Vagina (tissue), 2 donors: ENCODE results near the gene IFIT3. TPM values are rescaled to one million over a fixed set of nuclear protein-coding genes. Genes with fewer than 3 reads are reported as not detected.
"Not testable (repeated sequence)": the region's sequence is repeated elsewhere in the genome, so short reads cannot be mapped to it uniquely, and the experiment has no call there.

Experiments
- DNase-seq, 2 donors: peaks; one replicate each; pipeline ENCODE4 v3.0.0-alpha.2; 2017; ENCODE audit errors: extremely low spot score in 2 of 2
- H3K27ac ChIP-seq: fragments of 200-600 bp; sonication (generic); one replicate; pipeline ENCODE4 v1.5.1; 2019
- H3K27me3 ChIP-seq: fragments of 200-600 bp; sonication (generic); one replicate; pipeline ENCODE4 v1.5.1; 2019
- H3K36me3 ChIP-seq, 2 donors: fragments of 200-600 bp; sonication (generic); one replicate each; pipeline ENCODE4 v1.5.1; 2017 to 2019
- H3K4me1 ChIP-seq: fragments of 200-600 bp; sonication (generic); one replicate; pipeline ENCODE4 v1.5.1; 2019
- H3K4me3 ChIP-seq, 2 donors: fragments of 200-600 bp; sonication (generic); 1 replicate in 1 of 2; 2 replicates in 1 of 2; pipeline ENCODE4 v1.5.1; 2016 to 2019
- H3K9me3 ChIP-seq: fragments of 200-600 bp; sonication (generic); one replicate; pipeline ENCODE4 v1.5.1; 2019
- POLR2A ChIP-seq, 2 donors: fragments of 450-650 bp; IDR thresholded peaks; one replicate each; pipeline ENCODE4 v1.6.1; 2017; ENCODE audit warnings: antibody characterized with exemption in 2 of 2, mild to moderate bottlenecking in 2 of 2, moderate library complexity in 2 of 2
- POLR2AphosphoS5 ChIP-seq, 2 donors: sonication (generic); formaldehyde crosslinking; IDR thresholded peaks; one replicate each; pipeline ENCODE4 v1.9.0; 2017; ENCODE audit warnings: antibody characterized with exemption in 2 of 2, mild to moderate bottlenecking in 2 of 2, low read depth in 1 of 2; ENCODE audit not compliant: insufficient read depth in 1 of 2
- intact Hi-C: fragments of 100-400 bp; cut with DNase I; formaldehyde crosslinking; loops from one replicate; pipeline ENCODE4 v1.15.1; 2023
- total RNA-seq: library from RNA; depleted of rRNA; stranded (reverse); fragments of >200 nt; gene quantifications from one replicate; pipeline ENCODE4 v1.2.3, GENCODE V29; 2016
- TF ChIP-seq, protein P1 (sequence below), 3 experiments: fragments of 450-650 bp in 2 of 3; fragments of 200-600 bp in 1 of 3; sonication (generic) in 1 of 3; IDR thresholded peaks; one replicate each; pipeline ENCODE4 v1.5.1; 2017 to 2019; ENCODE audit warnings: antibody characterized with exemption in 3 of 3, mild to moderate bottlenecking in 2 of 3, moderate library complexity in 2 of 3

Gene IFIT3
- total RNA-seq, 1 donor from 2014 or later: 6.1 TPM

DNA sequence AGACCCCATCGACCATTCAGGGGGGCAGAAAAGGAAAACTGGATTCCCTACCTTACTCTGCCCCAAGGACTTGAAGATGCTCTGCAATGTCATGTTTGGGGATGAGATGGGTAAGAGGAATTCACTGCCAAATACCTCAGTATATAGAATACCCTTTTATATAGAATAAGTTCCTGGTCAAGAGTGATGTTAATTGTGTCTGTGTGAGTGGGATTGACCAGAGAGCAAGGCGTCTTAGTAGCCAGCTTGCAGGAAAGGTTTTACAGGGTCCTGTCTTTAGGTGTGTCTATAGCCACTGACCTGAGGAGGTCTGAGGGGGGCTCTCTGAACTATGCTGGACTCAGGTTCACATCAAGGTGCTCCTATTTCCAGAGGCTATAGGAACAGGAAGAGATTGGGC, 1.4 kb downstream of the IFIT3 start:
- no peak for TF ChIP-seq POLR2AphosphoS5 (IDR thresholded peaks at IDR 0.05; ENCODE audit: insufficient read depth in 1 of 2, low read depth in 1 of 2)
- TF ChIP-seq, protein P1, sequence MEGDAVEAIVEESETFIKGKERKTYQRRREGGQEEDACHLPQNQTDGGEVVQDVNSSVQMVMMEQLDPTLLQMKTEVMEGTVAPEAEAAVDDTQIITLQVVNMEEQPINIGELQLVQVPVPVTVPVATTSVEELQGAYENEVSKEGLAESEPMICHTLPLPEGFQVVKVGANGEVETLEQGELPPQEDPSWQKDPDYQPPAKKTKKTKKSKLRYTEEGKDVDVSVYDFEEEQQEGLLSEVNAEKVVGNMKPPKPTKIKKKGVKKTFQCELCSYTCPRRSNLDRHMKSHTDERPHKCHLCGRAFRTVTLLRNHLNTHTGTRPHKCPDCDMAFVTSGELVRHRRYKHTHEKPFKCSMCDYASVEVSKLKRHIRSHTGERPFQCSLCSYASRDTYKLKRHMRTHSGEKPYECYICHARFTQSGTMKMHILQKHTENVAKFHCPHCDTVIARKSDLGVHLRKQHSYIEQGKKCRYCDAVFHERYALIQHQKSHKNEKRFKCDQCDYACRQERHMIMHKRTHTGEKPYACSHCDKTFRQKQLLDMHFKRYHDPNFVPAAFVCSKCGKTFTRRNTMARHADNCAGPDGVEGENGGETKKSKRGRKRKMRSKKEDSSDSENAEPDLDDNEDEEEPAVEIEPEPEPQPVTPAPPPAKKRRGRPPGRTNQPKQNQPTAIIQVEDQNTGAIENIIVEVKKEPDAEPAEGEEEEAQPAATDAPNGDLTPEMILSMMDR (IDR thresholded peaks at IDR 0.05): no peak
- TF ChIP-seq POLR2A (IDR thresholded peaks at IDR 0.05): no peak
- DNase-seq: no peak
- H3K4me3 ChIP-seq: peak overlapping the region; percentile 43 to 47

DNA sequence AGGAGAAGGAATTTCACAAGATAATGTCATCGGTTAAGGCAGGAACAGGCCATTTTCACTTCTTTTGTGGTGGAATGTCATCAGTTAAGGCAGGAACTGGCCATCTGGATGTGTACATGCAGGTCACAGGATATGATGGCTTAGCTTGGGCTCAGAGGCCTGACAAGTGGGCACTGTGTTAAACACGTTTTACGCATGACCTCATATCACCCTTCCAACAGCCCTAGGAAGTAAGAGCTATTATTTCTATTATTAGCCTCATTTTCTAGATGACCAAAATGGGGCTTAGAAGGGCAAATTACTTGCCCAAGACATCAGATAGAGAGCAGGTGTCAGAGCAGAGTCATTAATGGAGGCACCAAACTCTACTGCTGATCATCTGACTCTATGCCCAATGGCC, 2.2 kb downstream of the IFIT3 start:
- peak overlapping the region; percentile 79 for H3K27ac ChIP-seq
- H3K4me1 ChIP-seq: peaks cover 68% of the 10 kb centered on the region

More for the DNA sequence above, 1.4 kb downstream of the IFIT3 start:
- H3K27me3 ChIP-seq: no peaks in the 10 kb centered on the region
- no peaks in the 10 kb centered on the region for H3K9me3 ChIP-seq
- intact Hi-C loops: no loop called here
- H3K4me1 ChIP-seq: peaks cover 67% of the 10 kb centered on the region
- H3K36me3 ChIP-seq: no peaks in the 10 kb centered on the region
- H3K27ac ChIP-seq: peak overlapping the region; percentile 85

DNA sequence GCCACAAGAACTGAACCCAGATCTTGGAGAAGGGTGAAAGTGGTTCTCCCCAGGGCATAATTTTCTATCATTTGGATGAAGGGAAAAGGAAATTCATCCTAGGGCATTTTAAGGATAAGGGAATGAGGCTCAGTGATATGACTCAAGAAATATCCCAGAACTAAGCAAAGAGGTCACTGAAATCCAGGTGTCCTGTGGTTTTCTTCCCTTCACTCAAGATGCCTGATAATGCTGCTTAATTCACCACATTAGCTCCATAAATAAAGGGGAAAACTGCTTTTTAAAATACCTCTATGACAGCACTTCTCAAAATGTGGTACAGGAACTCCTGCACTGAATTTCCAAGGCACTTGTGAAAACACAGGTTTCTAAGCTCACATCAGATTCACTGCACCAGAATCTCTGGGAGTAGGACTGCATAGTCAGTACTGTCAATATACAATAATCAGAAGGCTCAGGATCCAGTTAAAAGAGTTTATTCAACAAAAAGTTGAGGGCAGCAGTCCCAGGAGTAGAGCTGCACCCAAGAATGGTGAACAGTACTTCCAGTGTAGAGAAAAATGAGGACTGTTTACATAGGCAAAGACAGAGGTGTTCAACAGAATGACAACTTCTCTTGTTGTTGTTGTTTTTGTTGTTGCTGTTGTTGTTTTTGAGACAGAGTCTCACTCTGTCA, 2.9 kb downstream of the IFIT3 start:
- no peak for TF ChIP-seq POLR2AphosphoS5 (IDR thresholded peaks at IDR 0.05; ENCODE audit: insufficient read depth in 1 of 2, low read depth in 1 of 2)
- TF ChIP-seq, protein P1 (IDR thresholded peaks at IDR 0.05): no peak
- TF ChIP-seq POLR2A (IDR thresholded peaks at IDR 0.05): no peak
- no peak for DNase-seq
- Histone ChIP-seq H3K4me1 (peaks cover 68% of the 10 kb centered on the region), H3K27me3 (no peaks in the 10 kb centered on the region), H3K9me3 (no peaks in the 10 kb centered on the region), H3K4me3 (no peak overlapping the region), H3K27ac (peak overlapping the region; percentile 79), H3K36me3 (no peaks in the 10 kb centered on the region)
- intact Hi-C loops: no loop called here

More for the DNA sequence above, 2.2 kb downstream of the IFIT3 start:
- H3K27me3 ChIP-seq, DNase-seq, H3K9me3 ChIP-seq, H3K36me3 ChIP-seq, H3K4me3 ChIP-seq, intact Hi-C loops: not testable (repeated sequence)

DNA sequence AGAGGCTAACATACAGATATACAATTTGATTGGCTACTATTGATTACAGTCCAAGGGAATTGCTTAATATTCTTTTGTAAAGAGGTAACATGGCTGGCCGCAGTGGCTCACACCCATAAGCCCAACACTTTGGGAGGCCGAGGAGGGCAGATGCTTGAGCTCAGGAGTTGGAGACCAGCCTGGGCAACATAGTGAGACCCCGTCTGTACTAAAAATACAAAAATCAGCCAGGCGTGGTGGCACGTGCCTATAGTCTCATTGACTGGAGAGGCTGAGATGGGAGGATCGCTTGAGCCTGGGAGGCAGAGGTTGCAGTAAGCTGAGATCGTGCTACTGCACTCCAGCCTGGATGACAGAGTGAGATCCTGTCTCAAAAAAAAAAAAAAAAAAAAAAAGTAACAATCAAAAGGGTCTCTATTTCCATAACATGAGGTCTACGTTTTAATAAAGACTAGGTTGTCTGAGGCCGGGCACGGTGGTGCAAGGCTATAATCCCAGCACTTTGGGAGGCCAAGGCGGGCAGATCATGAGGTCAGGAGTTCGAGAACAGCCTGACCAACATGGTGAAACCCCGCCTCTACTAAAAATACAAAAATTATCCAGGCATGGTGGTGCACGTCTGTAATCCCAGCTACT, 3.8 kb downstream of the IFIT3 start:
- H3K36me3 ChIP-seq, H3K9me3 ChIP-seq, H3K27me3 ChIP-seq, DNase-seq, intact Hi-C loops: not testable (repeated sequence)
- peak overlapping the region; percentile 79 for H3K27ac ChIP-seq
- H3K4me1 ChIP-seq: peaks cover 64% of the 10 kb centered on the region
- peak overlapping the region; percentile 4 to 34 for H3K4me3 ChIP-seq

DNA sequence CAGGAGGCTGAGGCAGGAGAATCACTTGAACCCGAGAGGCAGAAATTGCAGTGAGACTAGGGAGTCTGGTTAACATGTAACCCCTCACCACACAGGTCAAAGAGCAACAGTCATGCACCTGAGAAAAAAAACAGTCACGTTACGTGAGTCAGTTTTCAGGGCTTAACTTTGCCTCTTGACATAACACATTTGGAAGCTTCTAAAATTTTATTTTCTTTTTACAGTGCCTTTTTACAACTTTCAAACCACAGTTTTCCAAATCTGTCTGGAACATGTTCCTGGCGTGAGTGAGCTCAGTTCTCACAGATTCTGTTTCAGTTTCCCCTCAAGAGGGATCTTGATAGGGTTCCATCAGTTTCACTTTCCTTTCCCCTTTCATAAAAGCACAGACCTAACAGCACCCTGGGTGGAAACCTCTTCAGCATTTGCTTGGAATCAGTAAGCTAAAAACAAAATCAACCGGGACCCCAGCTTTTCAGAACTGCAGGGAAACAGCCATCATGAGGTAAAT, 4.4 kb downstream of the IFIT3 start:
- Histone ChIP-seq H3K4me3 (peak overlapping the region; percentile 4 to 34), H3K27me3 (no peaks in the 10 kb centered on the region), H3K9me3 (no peaks in the 10 kb centered on the region), H3K36me3 (no peaks in the 10 kb centered on the region), H3K27ac (peak overlapping the region; percentile 79), H3K4me1 (peaks cover 58% of the 10 kb centered on the region)
- TF ChIP-seq POLR2A (IDR thresholded peaks at IDR 0.05) (no peak), POLR2AphosphoS5 (IDR thresholded peaks at IDR 0.05; ENCODE audit: insufficient read depth in 1 of 2, low read depth in 1 of 2) (peak in 1 of 2 donors; percentile 67)
- intact Hi-C loops: no loop called here
- no peak for DNase-seq

DNA sequence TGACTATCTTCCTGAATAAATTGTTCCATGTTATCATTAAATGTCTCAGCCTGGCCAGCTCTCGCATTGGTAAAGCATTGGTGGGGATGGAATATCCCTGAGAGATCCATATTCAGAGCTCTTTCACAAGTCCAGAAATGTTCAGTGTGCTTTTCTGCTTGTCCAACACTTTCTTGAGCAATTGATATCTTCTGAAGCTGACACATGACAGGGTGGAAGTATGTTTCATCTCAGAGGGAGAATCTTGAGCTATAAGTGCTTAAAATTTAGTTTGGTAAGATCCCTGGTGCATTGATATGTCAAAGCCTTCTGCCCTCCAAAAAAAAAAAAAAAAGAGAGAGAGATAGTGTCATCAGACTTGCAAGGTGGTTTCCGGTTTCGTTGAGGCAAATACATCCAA, 7.4 kb downstream of the IFIT3 start:
- TF ChIP-seq POLR2A (IDR thresholded peaks at IDR 0.05) (no peak), POLR2AphosphoS5 (IDR thresholded peaks at IDR 0.05; ENCODE audit: insufficient read depth in 1 of 2, low read depth in 1 of 2) (no peak)
- TF ChIP-seq, protein P1 (IDR thresholded peaks at IDR 0.05): no peak
- Histone ChIP-seq H3K36me3 (peaks cover 0 to 20% of the 10 kb centered on the region in 2 donors), H3K27me3 (no peaks in the 10 kb centered on the region)

More for the DNA sequence above, 7.4 kb downstream of the IFIT3 start:
- H3K4me3 ChIP-seq: no peak overlapping the region
- no peak overlapping the region for H3K27ac ChIP-seq
- intact Hi-C loops: no loop called here
- H3K4me1 ChIP-seq: peaks cover 37% of the 10 kb centered on the region
- H3K9me3 ChIP-seq: no peaks in the 10 kb centered on the region
- no peak for DNase-seq
